H1 (cell line): Measurements from ENCODE around the gene IRAK3. TPM values are rescaled to one million over a fixed set of nuclear protein-coding genes. Genes with fewer than 3 reads are reported as not detected.

Experiments used
- CTCF ChIA-PET: fragments of 300-600 bp; sonication (Branson Sonifier 250); formaldehyde crosslinking; loops from one replicate; lab custom pipeline; 2021; ENCODE audit not compliant: partially characterized antibody; lab: Charles Lee
- POLR2A ChIA-PET: fragments of 300-600 bp; sonication (Branson Sonifier 250); formaldehyde crosslinking; loops from one replicate; lab custom pipeline; 2021; ENCODE audit warnings: inconsistent platforms; ENCODE audit not compliant: partially characterized antibody; lab: Charles Lee
- DNase-seq, 2 experiments: peaks; one replicate each; pipeline versions ENCODE4 v3.0.0 to v3.0.0-alpha.2; 2010 to 2022; ENCODE audit warnings: low spot score in 2 of 2, low read depth in 1 of 2, mixed read lengths in 1 of 2
- FAIRE-seq: peaks from 2 replicates; lab custom pipeline; 2011; peaks lifted over from hg19 to GRCh38; lab: Jason Lieb, UNC
- H2AFZ ChIP-seq: 2 replicates; pipeline ENCODE4 v1.8.1; 2012; ENCODE audit warnings: low read length, inconsistent platforms
- H2AK5ac ChIP-seq: 2 replicates; pipeline ENCODE4 v1.6.1; 2013; ENCODE audit warnings: low read depth, low read length
- H2BK120ac ChIP-seq: replicated peaks from 2 replicates; pipeline ENCODE3; 2013; ENCODE audit warnings: low read depth, low read length, inconsistent platforms
- H2BK12ac ChIP-seq: 2 replicates; pipeline ENCODE4 v1.6.1; 2013; ENCODE audit warnings: low read depth, low read length
- H2BK15ac ChIP-seq: 2 replicates; pipeline ENCODE4 v1.6.1; 2013; ENCODE audit warnings: low read length
- H2BK20ac ChIP-seq: 2 replicates; pipeline ENCODE4 v1.6.1; 2013; ENCODE audit warnings: low read length
- H2BK5ac ChIP-seq: 2 replicates; pipeline ENCODE4 v1.6.1; 2013; ENCODE audit warnings: low read depth, low read length
- H3K14ac ChIP-seq: 2 replicates; pipeline ENCODE4 v1.6.1; 2013; ENCODE audit warnings: inconsistent platforms; ENCODE audit not compliant: insufficient read length
- H3K18ac ChIP-seq: 2 replicates; pipeline ENCODE4 v1.6.1; 2013; ENCODE audit warnings: low read length; ENCODE audit errors: extremely low read depth
- H3K23ac ChIP-seq: 2 replicates; pipeline ENCODE4 v1.6.1; 2013; ENCODE audit warnings: inconsistent platforms; ENCODE audit not compliant: insufficient read length
- H3K23me2 ChIP-seq: 2 replicates; pipeline ENCODE4 v1.6.1; 2013; ENCODE audit warnings: low read depth, low read length
- H3K27ac ChIP-seq: 2 replicates; pipeline ENCODE4 v1.6.1; 2011; ENCODE audit warnings: low read depth, low read length, inconsistent platforms
- H3K27me3 ChIP-seq, 4 experiments: replicated peaks in 1 of 4; 1 replicate in 1 of 4; 2 replicates in 3 of 4; pipeline versions ENCODE4 v1.6.1 to v1.8.1; 2011 to 2013; ENCODE audit warnings: low read length in 3 of 4, mild to moderate bottlenecking in 3 of 4, inconsistent platforms in 2 of 4, mixed read lengths in 2 of 4, moderate library complexity in 1 of 4; ENCODE audit not compliant: control insufficient read depth in 3 of 4, insufficient read depth in 3 of 4; ENCODE audit errors: extremely low read depth in 1 of 4
- H3K36me3 ChIP-seq, 4 experiments: 2 replicates each; pipeline versions ENCODE4 v1.6.1 to v1.8.1; 2011 to 2013; ENCODE audit warnings: mild to moderate bottlenecking in 4 of 4, low read length in 3 of 4, moderate library complexity in 2 of 4, control low read depth in 1 of 4, inconsistent platforms in 1 of 4; ENCODE audit not compliant: insufficient read depth in 4 of 4, control insufficient read depth in 2 of 4
- H3K4ac ChIP-seq: replicated peaks from 2 replicates; pipeline ENCODE3; 2013; ENCODE audit warnings: low read length, low read depth, mixed read lengths, inconsistent platforms; ENCODE audit not compliant: insufficient read length
- H3K4me1 ChIP-seq, 4 experiments: replicated peaks in 1 of 4; 1 replicate in 1 of 4; 2 replicates in 3 of 4; pipeline versions ENCODE4 v1.6.1 to v1.8.1; 2011 to 2013; ENCODE audit warnings: low read length in 3 of 4, inconsistent platforms in 2 of 4, mixed read lengths in 1 of 4; ENCODE audit not compliant: insufficient read depth in 4 of 4, control insufficient read depth in 3 of 4
- H3K4me2 ChIP-seq, 2 experiments: 2 replicates each; pipeline versions ENCODE4 v1.6.1 to v1.8.1; 2011 to 2013; ENCODE audit warnings: low read depth in 2 of 2, low read length in 2 of 2, control low read depth in 1 of 2, inconsistent platforms in 1 of 2, mild to moderate bottlenecking in 1 of 2; ENCODE audit not compliant: insufficient read depth in 1 of 2
- H3K4me3 ChIP-seq, 4 experiments: fragments of 200-600, 300-600 bp in 1 of 4; sonication (generic), shearing (Covaris generic), sonication (Bioruptor Twin) in 1 of 4; 2 replicates each; pipeline versions ENCODE4 v1.5.1 to v1.8.1; 2011 to 2016; ENCODE audit warnings: low read length in 4 of 4, low read depth in 3 of 4, control low read depth in 2 of 4, inconsistent platforms in 2 of 4, mild to moderate bottlenecking in 2 of 4, mixed read lengths in 1 of 4, moderate library complexity in 1 of 4; ENCODE audit not compliant: insufficient read depth in 2 of 4; ENCODE audit errors: extremely low read depth in 1 of 4
- H3K56ac ChIP-seq: replicated peaks from 2 replicates; pipeline ENCODE3; 2013; ENCODE audit warnings: low read depth, mild to moderate bottlenecking, mixed read lengths, low read length, inconsistent platforms; ENCODE audit not compliant: insufficient read length
- H3K79me1 ChIP-seq: 2 replicates; pipeline ENCODE4 v1.6.1; 2013; ENCODE audit warnings: low read depth, low read length, control low read depth
- H3K79me2 ChIP-seq, 2 experiments: 2 replicates each; pipeline versions ENCODE4 v1.6.1 to v1.8.1; 2012 to 2013; ENCODE audit warnings: low read length in 2 of 2, mild to moderate bottlenecking in 2 of 2, inconsistent platforms in 1 of 2; ENCODE audit not compliant: insufficient read depth in 2 of 2, control insufficient read depth in 1 of 2
- H3K9ac ChIP-seq, 4 experiments: replicated peaks in 1 of 4; 1 replicate in 1 of 4; 2 replicates in 3 of 4; pipeline versions ENCODE4 v1.6.1 to v1.8.1; 2011 to 2013; ENCODE audit warnings: low read depth in 3 of 4, low read length in 3 of 4, control low read depth in 2 of 4, mild to moderate bottlenecking in 2 of 4, moderate library complexity in 2 of 4, inconsistent platforms in 1 of 4; ENCODE audit errors: extremely low read depth in 1 of 4
- H3K9me3 ChIP-seq, 2 experiments: 2 replicates each; pipeline versions ENCODE4 v1.6.1 to v1.8.1; 2012 to 2013; ENCODE audit warnings: mild to moderate bottlenecking in 2 of 2, moderate library complexity in 2 of 2, control low read depth in 1 of 2, inconsistent platforms in 1 of 2, low read depth in 1 of 2, low read length in 1 of 2, mixed read lengths in 1 of 2; ENCODE audit not compliant: insufficient read depth in 2 of 2
- H4K20me1 ChIP-seq, 2 experiments: replicated peaks in 1 of 2; 2 replicates each; pipeline versions ENCODE3 to v1.8.1; 2011 to 2013; ENCODE audit warnings: inconsistent platforms in 2 of 2, low read length in 2 of 2, mild to moderate bottlenecking in 1 of 2; ENCODE audit not compliant: insufficient read depth in 2 of 2, control insufficient read depth in 1 of 2
- H4K5ac ChIP-seq: 2 replicates; pipeline ENCODE4 v1.6.1; 2013; ENCODE audit warnings: low read length, low read depth, mixed read lengths, inconsistent platforms; ENCODE audit not compliant: insufficient read length
- H4K8ac ChIP-seq: 2 replicates; pipeline ENCODE4 v1.8.0; 2013; ENCODE audit warnings: mild to moderate bottlenecking, moderate library complexity, low read length, inconsistent platforms; ENCODE audit not compliant: insufficient read depth; ENCODE audit errors: extremely low read depth
- H4K91ac ChIP-seq: replicated peaks from 2 replicates; pipeline ENCODE3; 2013; ENCODE audit warnings: low read length, mixed read lengths, inconsistent platforms; ENCODE audit not compliant: insufficient read length
- WGBS, 2 experiments: shearing (Covaris generic) in 1 of 2; methylation state at CpG; one replicate each; pipeline versions ENCODE4 v1.1.6 to v1.1.7; 2013 to 2015; ENCODE audit warnings: low lambda C conversion rate in 2 of 2, mixed read lengths in 2 of 2, inconsistent platforms in 1 of 2, low coverage in 1 of 2, missing lambda C conversion rate in 1 of 2; ENCODE audit not compliant: insufficient replicate concordance in 2 of 2, insufficient coverage in 1 of 2, insufficient read length in 1 of 2; ENCODE audit errors: extremely low coverage in 1 of 2, missing lambda C conversion rate in 1 of 2; 5-methylcytosine and 5-hydroxymethylcytosine counted together
- polyA plus RNA-seq, 7 experiments: library from polyadenylated mRNA; depleted of rRNA in 3 of 7; stranded (reverse) in 5 of 7; unstranded in 2 of 7; fragments of >200 nt in 5 of 7; fragments of 200-250 nt in 2 of 7; gene quantifications; 1 replicate in 5 of 7; 2 replicates in 1 of 7; 4 replicates in 1 of 7; pipeline versions ENCODE4 v1.2.1 to v1.2.3, GENCODE V29; 2011 to 2013; ENCODE audit warnings: missing spikeins in 2 of 7, mixed read lengths in 2 of 7
- total RNA-seq: library from RNA; stranded (reverse); fragmentation: NEBNext Ultra II Directional; extraction: Animal tissue kit (Norgen Biotek cat#: 25700); gene quantifications from 2 replicates; pipeline ENCODE4 v1.2.1, GENCODE V29; 2021

Gene IRAK3
- total and polyA plus RNA-seq, 2 of the 8 experiments (the other 6 are each of a cell fraction or from before 2014, with no cell fraction given): 0.51 to 2.2 TPM

DNA sequence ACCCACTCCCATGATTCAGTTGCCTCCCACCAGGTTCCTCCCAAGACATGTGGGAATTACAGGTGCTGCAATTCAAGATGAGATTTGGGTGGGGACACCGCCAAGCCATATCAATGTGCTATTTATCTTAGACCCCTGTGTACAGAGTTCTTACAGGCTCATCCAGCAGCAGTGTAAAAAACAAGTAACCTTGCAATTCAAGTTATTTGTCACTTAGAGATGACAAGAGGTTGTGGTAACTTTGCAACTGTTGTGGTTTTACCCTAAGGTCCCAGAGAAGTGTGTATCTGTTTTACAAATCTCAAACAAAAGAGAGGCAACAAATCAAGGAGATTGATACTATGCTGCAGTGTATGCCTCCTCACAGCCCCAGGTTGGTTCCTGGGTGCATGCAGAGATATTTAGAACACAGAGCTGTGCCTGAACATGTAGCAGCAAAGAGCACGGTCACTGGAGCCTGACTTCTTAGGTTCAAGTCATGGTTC, 101.7 kb downstream of the IRAK3 start:
- no peak for DNase-seq
- Histone ChIP-seq H3K27me3 (no peaks in the 10 kb centered on the region), H2BK20ac (no peak overlapping the region), H2BK12ac (no peak overlapping the region), H2BK120ac (no peak overlapping the region), H3K36me3 (no peaks in the 10 kb centered on the region), H3K23ac (no peak overlapping the region), H2AK5ac (no peak overlapping the region), H3K23me2 (no peaks in the 10 kb centered on the region), H4K91ac (no peak overlapping the region), H3K56ac (no peak overlapping the region), H4K8ac (no peak overlapping the region), H3K4me2 (no peak overlapping the region), H2BK15ac (no peak overlapping the region), H3K79me1 (no peaks in the 10 kb centered on the region), H3K4ac (no peak overlapping the region), H4K5ac (no peak overlapping the region), H4K20me1 (no peaks in the 10 kb centered on the region), H3K27ac (no peak overlapping the region), H3K4me1 (no peaks in the 10 kb centered on the region), H3K18ac (no peak overlapping the region), H2AFZ (no peak overlapping the region), H3K79me2 (no peaks in the 10 kb centered on the region), H3K9me3 (no peaks in the 10 kb centered on the region), H3K14ac (no peak overlapping the region), H3K4me3 (no peak overlapping the region), H2BK5ac (no peak overlapping the region), H3K9ac (no peak overlapping the region)
- no peak for FAIRE-seq
- CTCF ChIA-PET: interaction anchor here (1.1 kb wide), 1 partner anchor 11 kb away, joined by 4 read pairs; the partner anchor contains the start of gene HELB
- POLR2A ChIA-PET: no interaction called here
- 98% methylated on average over 2 of the region's 2 CpGs; no CpG with 5 or more reads in 1 of the 2 experiments for WGBS, 2 experiments
